Gastroesophageal sphincter (tissue), 3 donors: ENCODE measurements around the gene MCF2.

Experiments used
- CTCF ChIP-seq, 4 experiments: fragments of 200-600 bp in 2 of 4; fragments of 450-650 bp in 2 of 4; sonication (generic) in 1 of 4; IDR thresholded peaks; one replicate each; pipeline ENCODE4 v1.5.1; 2017 to 2019; ENCODE audit warnings: antibody characterized with exemption in 4 of 4, mild to moderate bottlenecking in 2 of 4, moderate library complexity in 2 of 4
- EP300 ChIP-seq: sonication (generic); formaldehyde crosslinking; IDR thresholded peaks from one replicate; pipeline ENCODE4 v1.6.1; 2017; ENCODE audit warnings: antibody characterized with exemption, mild to moderate bottlenecking
- POLR2A ChIP-seq, 2 donors: fragments of 450-650 bp; IDR thresholded peaks; one replicate each; pipeline ENCODE4 v1.6.1; 2017; ENCODE audit warnings: antibody characterized with exemption in 2 of 2, mild to moderate bottlenecking in 2 of 2, moderate library complexity in 1 of 2

- TF ChIP-seq EP300 (no peak), CTCF (IDR thresholded peaks at IDR 0.05) (no peak), POLR2A (IDR thresholded peaks at IDR 0.05) (no peak)
These were observed 65.6 kb downstream of the MCF2 start for GRCh38 chrX:139642241-139642927.
